HepG2 (cell line): ENCODE data around the gene FMNL1. TPM values are rescaled to one million over a fixed set of nuclear protein-coding genes. Genes with fewer than 3 reads are reported as not detected.

Experiments used
- ADNP ChIP-seq: sonication (generic); formaldehyde crosslinking; IDR thresholded peaks from 2 replicates; pipeline ENCODE4 v1.4.0; 2020; ENCODE audit warnings: missing genetic modification reagents
- ARHGAP35 ChIP-seq: sonication (generic); formaldehyde crosslinking; IDR thresholded peaks from 2 replicates; pipeline ENCODE4 v1.9.0; 2022; ENCODE audit warnings: mild to moderate bottlenecking, inconsistent platforms, moderate library complexity, missing genetic modification reagents, borderline replicate concordance
- EED ChIP-seq: sonication (generic); formaldehyde crosslinking; IDR thresholded peaks from 2 replicates; pipeline ENCODE4 v1.5.0; 2020; ENCODE audit warnings: mild to moderate bottlenecking, missing genetic modification reagents
- FOSL2 ChIP-seq: sonication (generic); formaldehyde crosslinking; IDR thresholded peaks from 2 replicates; pipeline ENCODE4 v1.4.0; 2020; ENCODE audit warnings: missing genetic modification reagents
- GATAD2A ChIP-seq: IDR thresholded peaks from 2 replicates; pipeline ENCODE4 v1.6.1; 2016
- HNRNPUL1 ChIP-seq: fragments of 200-400 bp; formaldehyde crosslinking; IDR thresholded peaks from 2 replicates; pipeline ENCODE4 v1.6.1; 2017; ENCODE audit warnings: low read depth, mild to moderate bottlenecking, low read length, moderate library complexity
- MAFF ChIP-seq: IDR thresholded peaks from 2 replicates; pipeline ENCODE4 v1.6.1; 2011; ENCODE audit warnings: low read depth, low read length, improper control_type of control experiment
- MYNN ChIP-seq: sonication (generic); formaldehyde crosslinking; IDR thresholded peaks from 2 replicates; pipeline ENCODE4 v1.4.0; 2020; ENCODE audit warnings: mild to moderate bottlenecking, low read depth, missing genetic modification reagents
- NAIF1 ChIP-seq: sonication (generic); formaldehyde crosslinking; IDR thresholded peaks from 2 replicates; pipeline ENCODE4 v1.5.0; 2020; ENCODE audit warnings: mild to moderate bottlenecking, missing genetic modification reagents, borderline replicate concordance
- NPAS2 ChIP-seq: sonication (generic); formaldehyde crosslinking; IDR thresholded peaks from 2 replicates; pipeline ENCODE4 v1.8.0; 2022; ENCODE audit warnings: mild to moderate bottlenecking, missing genetic modification reagents, borderline replicate concordance
- NRL ChIP-seq: sonication (generic); formaldehyde crosslinking; IDR thresholded peaks from 2 replicates; pipeline ENCODE4 v1.5.0; 2020; ENCODE audit warnings: missing genetic modification reagents, mild to moderate bottlenecking, moderate library complexity, borderline replicate concordance
- REL ChIP-seq: sonication (generic); formaldehyde crosslinking; conservative IDR thresholded peaks from 2 replicates; pipeline ENCODE4 v1.8.0; 2022; ENCODE audit warnings: mild to moderate bottlenecking, missing genetic modification reagents, moderate library complexity
- ZFX ChIP-seq: sonication (generic); formaldehyde crosslinking; IDR thresholded peaks from 2 replicates; pipeline ENCODE4 v1.4.0; 2020; ENCODE audit warnings: mild to moderate bottlenecking, low read depth, missing genetic modification reagents, moderate library complexity
- ZNF460 ChIP-seq: sonication (generic); formaldehyde crosslinking; IDR thresholded peaks from 2 replicates; pipeline ENCODE4 v1.5.1; 2020; ENCODE audit warnings: missing genetic modification reagents, mild to moderate bottlenecking, borderline replicate concordance
- ZNF501 ChIP-seq: sonication (generic); formaldehyde crosslinking; IDR thresholded peaks from 2 replicates; pipeline ENCODE4 v1.5.1; 2020; ENCODE audit warnings: mild to moderate bottlenecking, moderate library complexity, missing genetic modification reagents
- ZNF644 ChIP-seq: IDR thresholded peaks from 2 replicates; pipeline ENCODE4 v1.6.1; 2016; ENCODE audit warnings: low read depth
- ZNF776 ChIP-seq: sonication (generic); formaldehyde crosslinking; IDR thresholded peaks from 2 replicates; pipeline ENCODE4 v1.4.0; 2020; ENCODE audit warnings: mild to moderate bottlenecking, missing genetic modification reagents
- ZNF792 ChIP-seq: IDR thresholded peaks from 2 replicates; pipeline ENCODE4 v1.6.1; 2016
- polyA plus RNA-seq, 8 experiments: library from polyadenylated mRNA; depleted of rRNA in 3 of 8; stranded (reverse) in 7 of 8; unstranded in 1 of 8; fragments of >200 nt; fragmentation: Illumina TruSeq in 4 of 8; extraction: Trizol in 4 of 8; gene quantifications; 2 replicates each; pipeline versions ENCODE4 v1.2.1 to v1.2.3, GENCODE V29; 2011 to 2016; ENCODE audit warnings: low read depth in 4 of 8, missing spikeins in 1 of 8, mixed read lengths in 1 of 8; ENCODE audit not compliant: insufficient read depth in 1 of 8
- total RNA-seq, 5 experiments: library from RNA; depleted of rRNA; stranded (reverse); fragments of >200 nt; fragmentation: Illumina TruSeq; extraction: Trizol; gene quantifications; 2 replicates each; pipeline ENCODE4 v1.2.3, GENCODE V29; 2016; ENCODE audit warnings: low read depth in 1 of 5
- TF ChIP-seq, protein P1 (sequence below), 2 experiments: sonication (generic) in 1 of 2; formaldehyde crosslinking in 1 of 2; IDR thresholded peaks; 2 replicates each; pipeline versions ENCODE4 v1.4.0 to v1.6.1; 2016 to 2020; ENCODE audit warnings: borderline replicate concordance in 1 of 2, low read depth in 1 of 2, mild to moderate bottlenecking in 1 of 2, missing genetic modification reagents in 1 of 2
- TF ChIP-seq, protein P2 (sequence below): sonication (generic); formaldehyde crosslinking; conservative IDR thresholded peaks from 2 replicates; pipeline ENCODE4 v1.4.0; 2020; ENCODE audit warnings: missing genetic modification reagents
- TF ChIP-seq, protein P3 (sequence below): fragments of 450-650 bp; IDR thresholded peaks from 2 replicates; pipeline ENCODE4 v1.6.1; 2016
- TF ChIP-seq, protein P4 (sequence below): IDR thresholded peaks from 2 replicates; pipeline ENCODE4 v1.6.1; 2016; ENCODE audit warnings: control low read depth

The FMNL1 gene
- total and polyA plus RNA-seq, 2 of the 13 experiments (the other 11 are each of a cell fraction or from before 2014, with no cell fraction given), result 0.53 to 0.70 TPM

DNA sequence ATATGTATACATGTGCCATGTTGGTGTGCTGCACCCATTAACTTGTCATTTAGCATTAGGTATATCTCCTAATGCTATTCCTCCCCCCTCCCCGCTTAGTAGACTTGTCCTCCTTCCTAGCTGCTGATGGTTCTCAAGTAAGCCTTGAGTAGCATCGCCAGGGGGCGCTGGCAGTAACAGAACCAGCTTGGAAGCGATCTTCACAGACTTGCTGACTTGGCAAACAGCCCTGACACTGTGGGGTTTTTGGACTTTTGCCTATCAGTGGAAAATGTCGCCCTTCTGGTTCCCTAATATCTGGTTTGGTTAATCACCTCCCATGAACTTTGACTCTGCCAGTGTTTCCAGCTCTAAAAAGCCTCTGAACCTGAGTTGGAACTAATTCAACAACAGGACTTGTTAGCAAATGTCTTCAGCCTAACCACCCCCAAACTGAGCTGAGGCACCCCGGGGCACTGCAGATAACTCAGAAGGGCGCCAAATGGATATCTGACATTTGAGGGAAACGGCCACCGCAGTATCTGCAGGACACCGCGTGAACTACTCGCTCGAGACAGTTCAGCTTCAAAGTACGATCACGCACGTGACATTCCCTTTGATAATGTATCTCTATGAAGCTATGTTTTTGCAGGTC lies 55.6 kb downstream of the FMNL1 start (continued):
- TF ChIP-seq ZNF776, result no peak
- TF ChIP-seq, protein P1, sequence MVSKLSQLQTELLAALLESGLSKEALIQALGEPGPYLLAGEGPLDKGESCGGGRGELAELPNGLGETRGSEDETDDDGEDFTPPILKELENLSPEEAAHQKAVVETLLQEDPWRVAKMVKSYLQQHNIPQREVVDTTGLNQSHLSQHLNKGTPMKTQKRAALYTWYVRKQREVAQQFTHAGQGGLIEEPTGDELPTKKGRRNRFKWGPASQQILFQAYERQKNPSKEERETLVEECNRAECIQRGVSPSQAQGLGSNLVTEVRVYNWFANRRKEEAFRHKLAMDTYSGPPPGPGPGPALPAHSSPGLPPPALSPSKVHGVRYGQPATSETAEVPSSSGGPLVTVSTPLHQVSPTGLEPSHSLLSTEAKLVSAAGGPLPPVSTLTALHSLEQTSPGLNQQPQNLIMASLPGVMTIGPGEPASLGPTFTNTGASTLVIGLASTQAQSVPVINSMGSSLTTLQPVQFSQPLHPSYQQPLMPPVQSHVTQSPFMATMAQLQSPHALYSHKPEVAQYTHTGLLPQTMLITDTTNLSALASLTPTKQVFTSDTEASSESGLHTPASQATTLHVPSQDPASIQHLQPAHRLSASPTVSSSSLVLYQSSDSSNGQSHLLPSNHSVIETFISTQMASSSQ (IDR thresholded peaks at IDR 0.05; ENCODE audit: low read depth), result no peak
- TF ChIP-seq, protein P1 (CRISPR knock-in tag; IDR thresholded peaks at IDR 0.05; ENCODE audit: borderline replicate concordance), result no peak
- no peak for TF ChIP-seq EED
- no peak for TF ChIP-seq REL (CRISPR knock-in tag)
- no peak for TF ChIP-seq HNRNPUL1
- TF ChIP-seq MAFF, result peak; percentile 100
- TF ChIP-seq NPAS2 (CRISPR knock-in tag), result no peak
- no peak for TF ChIP-seq NAIF1 (CRISPR knock-in tag)
- no peak for TF ChIP-seq ARHGAP35 (CRISPR knock-in tag)
- TF ChIP-seq MYNN (CRISPR knock-in tag), result no peak
- TF ChIP-seq, protein P2, sequence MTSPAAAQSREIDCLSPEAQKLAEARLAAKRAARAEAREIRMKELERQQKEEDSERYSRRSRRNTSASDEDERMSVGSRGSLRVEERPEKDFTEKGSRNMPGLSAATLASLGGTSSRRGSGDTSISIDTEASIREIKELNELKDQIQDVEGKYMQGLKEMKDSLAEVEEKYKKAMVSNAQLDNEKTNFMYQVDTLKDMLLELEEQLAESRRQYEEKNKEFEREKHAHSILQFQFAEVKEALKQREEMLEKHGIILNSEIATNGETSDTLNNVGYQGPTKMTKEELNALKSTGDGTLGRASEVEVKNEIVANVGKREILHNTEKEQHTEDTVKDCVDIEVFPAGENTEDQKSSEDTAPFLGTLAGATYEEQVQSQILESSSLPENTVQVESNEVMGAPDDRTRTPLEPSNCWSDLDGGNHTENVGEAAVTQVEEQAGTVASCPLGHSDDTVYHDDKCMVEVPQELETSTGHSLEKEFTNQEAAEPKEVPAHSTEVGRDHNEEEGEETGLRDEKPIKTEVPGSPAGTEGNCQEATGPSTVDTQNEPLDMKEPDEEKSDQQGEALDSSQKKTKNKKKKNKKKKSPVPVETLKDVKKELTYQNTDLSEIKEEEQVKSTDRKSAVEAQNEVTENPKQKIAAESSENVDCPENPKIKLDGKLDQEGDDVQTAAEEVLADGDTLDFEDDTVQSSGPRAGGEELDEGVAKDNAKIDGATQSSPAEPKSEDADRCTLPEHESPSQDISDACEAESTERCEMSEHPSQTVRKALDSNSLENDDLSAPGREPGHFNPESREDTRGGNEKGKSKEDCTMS (CRISPR knock-in tag), result no peak
- no peak for TF ChIP-seq ZNF460
- TF ChIP-seq GATAD2A (CRISPR knock-in tag), result peak; percentile 77
- TF ChIP-seq, protein P3, sequence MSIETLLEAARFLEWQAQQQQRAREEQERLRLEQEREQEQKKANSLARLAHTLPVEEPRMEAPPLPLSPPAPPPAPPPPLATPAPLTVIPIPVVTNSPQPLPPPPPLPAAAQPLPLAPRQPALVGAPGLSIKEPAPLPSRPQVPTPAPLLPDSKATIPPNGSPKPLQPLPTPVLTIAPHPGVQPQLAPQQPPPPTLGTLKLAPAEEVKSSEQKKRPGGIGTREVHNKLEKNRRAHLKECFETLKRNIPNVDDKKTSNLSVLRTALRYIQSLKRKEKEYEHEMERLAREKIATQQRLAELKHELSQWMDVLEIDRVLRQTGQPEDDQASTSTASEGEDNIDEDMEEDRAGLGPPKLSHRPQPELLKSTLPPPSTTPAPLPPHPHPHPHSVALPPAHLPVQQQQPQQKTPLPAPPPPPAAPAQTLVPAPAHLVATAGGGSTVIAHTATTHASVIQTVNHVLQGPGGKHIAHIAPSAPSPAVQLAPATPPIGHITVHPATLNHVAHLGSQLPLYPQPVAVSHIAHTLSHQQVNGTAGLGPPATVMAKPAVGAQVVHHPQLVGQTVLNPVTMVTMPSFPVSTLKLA, result no peak
- peak; percentile 67; the same call in 1 of the 2 replicates for TF ChIP-seq FOSL2 (CRISPR knock-in tag)
- TF ChIP-seq, protein P4, sequence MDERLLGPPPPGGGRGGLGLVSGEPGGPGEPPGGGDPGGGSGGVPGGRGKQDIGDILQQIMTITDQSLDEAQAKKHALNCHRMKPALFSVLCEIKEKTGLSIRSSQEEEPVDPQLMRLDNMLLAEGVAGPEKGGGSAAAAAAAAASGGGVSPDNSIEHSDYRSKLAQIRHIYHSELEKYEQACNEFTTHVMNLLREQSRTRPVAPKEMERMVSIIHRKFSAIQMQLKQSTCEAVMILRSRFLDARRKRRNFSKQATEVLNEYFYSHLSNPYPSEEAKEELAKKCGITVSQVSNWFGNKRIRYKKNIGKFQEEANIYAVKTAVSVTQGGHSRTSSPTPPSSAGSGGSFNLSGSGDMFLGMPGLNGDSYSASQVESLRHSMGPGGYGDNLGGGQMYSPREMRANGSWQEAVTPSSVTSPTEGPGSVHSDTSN (CRISPR knock-in tag), result no peak
- peak; percentile 45; the same call in 1 of the 2 replicates for TF ChIP-seq ZNF501 (CRISPR knock-in tag)
- TF ChIP-seq ZFX (CRISPR knock-in tag), result peak; percentile 42; the same call in 1 of the 2 replicates
- no peak for TF ChIP-seq NRL (CRISPR knock-in tag)
- TF ChIP-seq ZNF644 (CRISPR knock-in tag), result no peak
- TF ChIP-seq ADNP (CRISPR knock-in tag), result no peak
- TF ChIP-seq ZNF792 (CRISPR knock-in tag), result no peak
